Cortex of kidney (tissue), 1 donor: Measurements from ENCODE around the gene CNTN5.

Experiments
- DNase-seq: peaks from one replicate; lab custom pipeline; 2025; lab: John Stamatoyannopoulos, UW

CNTN5 gene

DNA sequence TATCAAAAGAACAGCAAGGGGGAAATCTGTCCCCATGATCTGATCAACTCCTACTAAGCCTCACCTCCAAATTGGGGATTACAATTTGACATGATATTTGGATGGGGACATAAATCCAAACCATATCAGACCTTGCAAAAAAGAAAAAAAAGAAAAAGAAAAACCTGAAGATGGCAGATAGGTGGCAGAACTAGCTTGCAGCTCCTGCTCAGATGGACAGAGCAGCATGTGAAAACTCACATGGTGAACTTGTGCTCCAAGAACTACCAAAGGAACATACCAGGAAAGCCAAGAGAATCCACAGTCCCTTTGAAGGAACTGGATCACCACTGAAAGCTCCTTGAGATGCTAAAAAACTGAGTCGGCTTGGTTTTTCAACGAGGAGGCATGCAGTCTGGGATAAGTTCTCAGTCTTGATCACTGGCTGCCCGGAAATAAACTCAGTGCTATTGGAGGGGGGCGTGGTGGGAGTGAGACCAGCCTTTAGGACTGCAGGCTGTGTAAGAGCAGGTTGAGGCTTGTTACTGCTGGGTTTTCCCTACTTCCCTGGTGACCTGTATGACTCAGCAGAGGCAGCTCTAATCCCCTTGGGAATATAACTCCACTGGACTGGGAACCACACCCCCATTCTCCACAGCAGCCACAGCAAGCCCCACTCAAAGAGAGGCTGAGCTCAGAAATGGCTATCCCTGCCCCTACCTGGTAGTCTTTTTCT lies 1308.0 kb downstream of the CNTN5 start:
- DNase-seq, result no peak

DNA sequence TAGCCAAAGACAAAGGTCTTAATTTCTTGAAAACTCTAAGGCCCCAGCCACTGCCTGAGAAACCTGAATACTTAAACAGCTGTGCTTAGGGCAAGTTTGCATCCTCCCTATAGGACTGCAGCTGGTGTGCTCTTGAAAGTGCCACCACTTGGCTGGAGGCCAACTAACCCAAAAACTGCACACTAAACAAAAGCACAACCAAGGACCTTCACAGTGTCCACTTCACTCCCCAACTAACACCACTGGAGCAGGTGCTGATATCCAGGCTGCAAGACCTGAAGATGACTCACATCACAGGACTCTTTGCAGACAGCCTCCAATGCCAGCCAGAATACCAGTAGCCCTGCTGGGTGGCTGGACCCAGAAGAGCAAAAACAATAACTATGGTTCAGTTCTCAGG lies 1308.6 kb downstream of the CNTN5 start:
- no peak for DNase-seq

DNA sequence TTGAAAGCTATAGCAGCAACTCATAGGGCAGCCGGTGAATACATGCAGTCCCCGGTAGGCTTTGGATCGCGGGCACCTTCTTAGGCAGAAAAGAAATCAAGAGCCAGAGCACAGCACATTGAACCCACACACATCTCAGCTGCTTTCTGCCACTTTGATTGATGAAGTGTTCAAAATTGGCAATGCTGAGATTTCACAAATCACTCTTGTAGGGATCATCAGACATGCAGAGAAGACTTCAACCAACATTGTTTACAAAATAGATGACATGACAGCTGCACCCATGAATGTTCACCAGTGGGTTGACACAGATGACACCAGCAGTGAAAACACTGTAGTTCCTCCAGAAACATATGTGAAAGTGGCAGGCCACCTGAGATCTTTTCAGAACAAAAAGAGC lies 1316.1 kb downstream of the CNTN5 start:
- no peak for DNase-seq

DNA sequence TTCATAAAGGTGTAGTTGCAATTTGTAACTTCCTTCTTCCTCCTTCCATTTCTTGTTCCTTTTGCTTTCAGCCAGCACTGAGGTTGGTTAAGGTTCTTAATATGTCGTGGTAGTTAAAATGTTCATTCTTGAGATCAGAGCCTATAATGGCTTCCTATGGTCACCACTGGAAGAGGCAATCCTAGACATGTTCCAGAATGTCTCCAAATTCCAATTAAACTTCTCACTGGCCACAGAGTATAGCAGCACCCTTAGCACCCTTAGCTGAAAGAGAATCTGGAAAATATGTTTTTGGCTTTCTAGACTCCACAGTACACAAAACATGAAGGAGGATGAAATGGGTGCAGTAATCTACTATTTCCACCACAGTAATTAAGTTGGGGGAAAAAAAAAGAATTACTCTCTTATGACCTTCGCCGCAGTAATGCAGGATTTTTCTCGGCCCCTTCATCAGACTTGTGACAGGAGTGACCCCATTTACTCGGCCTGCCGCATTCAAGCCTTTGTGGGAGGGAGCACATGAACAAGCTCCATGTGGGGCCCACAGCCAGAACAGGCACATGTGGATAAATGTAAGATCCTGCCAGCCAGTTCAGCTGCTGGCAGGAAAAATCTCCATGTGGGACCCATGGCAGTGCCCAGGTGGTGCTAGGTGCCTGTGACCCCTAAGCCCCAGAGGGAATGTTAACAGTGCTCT lies 1317.5 kb downstream of the CNTN5 start:
- no peak for DNase-seq

DNA sequence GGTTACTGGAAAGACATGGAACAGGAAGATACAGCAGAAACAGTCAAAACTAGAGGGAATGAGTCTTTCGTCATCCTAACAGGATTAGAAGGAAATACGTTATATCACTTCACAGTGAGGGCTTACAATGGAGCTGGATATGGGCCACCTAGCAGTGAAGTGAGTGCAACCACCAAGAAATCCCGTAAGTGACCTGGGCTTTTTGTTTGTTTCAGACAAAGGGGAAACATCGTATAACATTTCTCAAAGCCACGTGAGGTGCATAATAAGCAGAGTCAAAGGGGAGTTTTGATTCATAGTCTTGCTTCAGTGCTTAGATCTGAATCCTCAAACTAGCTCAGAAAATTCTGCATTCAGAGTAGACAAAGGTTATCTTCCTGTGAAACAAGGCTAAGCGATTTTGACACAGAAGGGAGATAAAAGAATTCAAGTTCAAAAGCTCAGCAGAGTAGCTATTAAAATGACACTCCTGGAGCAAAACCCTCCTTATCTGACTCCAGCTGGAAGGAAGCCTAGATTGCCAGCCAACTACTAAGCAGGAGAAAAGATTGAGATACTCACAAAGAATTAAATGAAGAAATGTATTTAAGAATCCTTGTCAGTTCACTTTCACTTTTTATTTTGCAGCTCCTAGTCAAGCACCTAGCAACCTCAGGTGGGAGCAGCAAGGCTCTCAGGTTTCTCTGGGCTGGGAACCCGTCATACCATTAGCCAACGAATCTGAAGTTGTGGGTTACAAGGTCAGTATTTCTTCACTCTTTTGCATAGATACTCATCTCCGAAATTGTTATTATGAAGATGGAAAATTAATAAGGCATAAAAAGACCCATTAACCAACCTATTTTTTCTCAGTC lies 1319.9 kb downstream of the CNTN5 start:
- no peak for DNase-seq

DNA sequence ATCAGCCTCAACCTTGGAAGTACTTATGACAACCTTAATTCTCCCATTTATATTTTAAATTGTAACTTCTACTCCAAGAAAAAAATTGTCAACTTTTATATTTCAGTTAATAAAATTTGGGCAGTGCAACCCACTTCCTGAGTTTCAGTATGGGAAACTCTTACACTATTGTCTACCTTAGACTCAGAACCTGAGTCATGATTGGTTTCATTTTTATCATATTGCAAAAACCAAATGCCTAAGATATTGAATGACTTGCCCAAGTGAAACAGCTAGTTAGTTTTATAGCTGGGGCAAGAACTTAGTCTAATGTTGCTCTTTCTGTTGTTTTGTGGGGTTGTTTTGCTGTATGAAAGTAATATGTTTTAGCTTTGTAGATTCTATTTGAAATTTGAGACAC lies 1332.3 kb downstream of the CNTN5 start:
- DNase-seq, result no peak

DNA sequence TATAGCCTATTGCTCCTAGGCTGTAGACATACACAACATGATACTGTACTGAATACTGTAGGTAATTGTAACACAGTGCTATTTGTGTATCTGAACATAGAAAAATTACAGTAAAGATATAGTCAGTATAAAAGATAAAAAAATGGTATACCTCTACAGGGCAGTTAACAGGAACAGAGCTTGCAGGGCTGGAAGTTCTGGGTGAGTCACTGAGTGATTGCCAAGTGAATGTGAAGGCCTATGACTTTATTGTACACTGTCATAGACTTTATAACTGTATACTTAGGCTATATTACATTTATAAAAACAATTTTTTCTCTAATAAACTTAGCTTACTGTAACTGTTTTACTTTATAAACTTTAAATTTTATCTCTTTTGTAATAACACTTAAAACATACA lies 1334.0 kb downstream of the CNTN5 start:
- no peak for DNase-seq

DNA sequence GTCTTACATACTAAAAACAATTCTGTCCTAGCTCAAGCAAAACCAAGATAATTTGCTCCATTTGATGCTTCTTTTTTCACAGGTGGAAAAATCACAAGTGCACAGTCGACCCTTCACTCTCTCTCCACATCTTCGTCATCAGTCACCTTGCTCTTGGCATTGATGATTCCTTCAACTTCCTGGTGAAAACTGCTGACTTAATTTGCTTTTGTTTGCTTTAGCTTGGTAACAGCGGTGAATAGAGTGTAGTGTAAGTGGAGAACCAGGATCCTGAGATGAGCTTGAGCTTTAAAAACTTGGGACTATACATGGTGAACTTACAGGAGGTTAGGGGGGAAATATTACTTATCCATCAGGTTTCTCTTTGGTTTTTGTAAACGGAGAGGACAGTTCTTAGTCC lies 1335.3 kb downstream of the CNTN5 start:
- no peak for DNase-seq

DNA sequence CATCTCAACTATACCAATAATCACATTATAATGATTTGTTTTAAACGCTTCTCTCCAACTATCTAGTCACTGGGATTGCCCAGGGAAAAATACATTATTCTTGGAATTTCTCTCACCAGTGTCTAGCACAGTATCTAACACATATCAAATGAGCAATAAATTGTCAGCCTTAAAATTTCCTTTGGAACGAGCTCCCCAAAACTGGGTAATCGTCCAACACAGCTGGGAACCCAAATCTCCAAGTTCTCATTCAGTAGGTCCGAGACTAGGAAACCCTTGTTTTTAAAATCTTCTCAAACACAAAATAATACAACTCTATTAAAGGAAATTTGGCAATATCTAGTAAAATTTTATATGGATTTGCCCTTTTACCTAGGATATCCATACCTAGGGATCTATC lies 1338.5 kb downstream of the CNTN5 start:
- DNase-seq, result no peak

DNA sequence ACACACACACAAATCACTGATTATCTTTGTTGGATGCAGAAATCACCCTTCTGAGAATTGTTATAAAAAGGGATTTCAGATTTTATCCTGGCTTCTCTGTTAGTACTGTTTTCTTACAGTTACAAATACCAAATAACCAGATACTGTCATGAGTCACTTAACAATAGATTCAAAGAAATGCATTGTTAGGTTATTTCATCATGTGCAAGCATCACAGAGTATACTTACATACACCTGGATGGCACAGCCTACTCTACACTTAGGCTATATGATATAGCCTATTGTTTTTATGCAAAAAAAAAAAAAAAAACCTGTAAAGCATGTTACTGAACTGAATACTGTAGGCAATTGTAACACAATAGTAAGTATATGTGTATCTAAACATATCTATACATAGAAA lies 1347.1 kb downstream of the CNTN5 start:
- no peak for DNase-seq

DNA sequence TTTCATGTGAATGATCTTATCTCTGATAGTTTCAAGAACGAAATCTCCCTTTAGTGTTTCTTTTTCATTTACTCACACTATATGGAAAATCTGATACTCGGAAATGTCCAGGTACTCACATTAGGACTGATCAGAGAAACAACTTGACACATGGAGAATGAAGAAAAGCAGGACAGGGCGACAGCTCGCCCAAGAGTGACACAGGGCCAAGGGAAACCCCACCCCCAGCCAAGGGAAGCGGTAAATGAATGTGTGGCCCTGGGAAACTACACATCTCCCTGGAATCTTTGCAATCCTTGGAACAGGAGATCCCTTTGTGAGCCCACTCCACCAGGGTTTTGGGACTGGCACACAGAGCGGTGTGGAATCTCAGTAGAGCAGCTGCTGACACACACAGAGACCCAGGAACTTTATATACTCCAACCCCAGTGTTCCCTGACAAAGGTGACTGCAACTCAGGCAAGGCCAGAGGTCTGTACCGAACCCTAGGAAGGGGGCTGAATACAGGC lies 1362.7 kb downstream of the CNTN5 start:
- DNase-seq, result no peak

DNA sequence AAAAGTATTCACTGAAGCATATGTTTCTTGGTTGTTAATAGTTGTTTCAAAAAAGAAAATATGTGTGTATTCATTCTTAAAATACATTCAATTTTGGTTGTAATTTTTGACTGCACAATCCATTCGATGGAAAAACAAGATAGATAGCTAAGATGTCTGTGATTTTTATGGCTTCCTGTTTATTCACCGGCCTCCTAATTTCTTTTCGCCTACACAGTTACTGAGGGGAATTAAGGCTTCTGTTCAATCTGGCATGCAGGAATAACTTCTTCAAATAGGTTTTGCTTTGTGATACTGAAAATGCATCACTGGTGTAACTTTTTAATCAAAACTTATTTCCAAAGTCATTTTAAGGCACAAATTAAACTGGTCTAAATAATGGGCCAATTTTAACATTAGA lies 1375.5 kb downstream of the CNTN5 start:
- DNase-seq, result no peak

DNA sequence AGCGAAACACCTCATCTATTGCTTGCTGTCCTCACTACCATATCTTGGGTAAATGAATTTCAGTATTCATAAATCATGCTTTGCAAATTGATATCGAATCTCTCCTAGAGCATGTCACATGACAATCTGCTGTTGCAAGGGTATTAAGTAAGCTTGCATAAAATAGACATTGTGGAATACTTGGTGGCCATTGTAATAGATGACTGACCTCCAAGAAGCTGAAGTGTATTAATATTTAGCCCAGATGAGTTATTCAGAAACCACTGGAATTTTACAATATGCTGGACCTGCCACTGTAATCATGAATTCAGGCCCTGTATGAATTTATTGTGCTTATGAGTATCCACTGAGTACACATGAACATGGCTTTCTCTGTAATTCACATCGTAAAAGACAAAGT lies 1376.7 kb downstream of the CNTN5 start:
- DNase-seq, result no peak

DNA sequence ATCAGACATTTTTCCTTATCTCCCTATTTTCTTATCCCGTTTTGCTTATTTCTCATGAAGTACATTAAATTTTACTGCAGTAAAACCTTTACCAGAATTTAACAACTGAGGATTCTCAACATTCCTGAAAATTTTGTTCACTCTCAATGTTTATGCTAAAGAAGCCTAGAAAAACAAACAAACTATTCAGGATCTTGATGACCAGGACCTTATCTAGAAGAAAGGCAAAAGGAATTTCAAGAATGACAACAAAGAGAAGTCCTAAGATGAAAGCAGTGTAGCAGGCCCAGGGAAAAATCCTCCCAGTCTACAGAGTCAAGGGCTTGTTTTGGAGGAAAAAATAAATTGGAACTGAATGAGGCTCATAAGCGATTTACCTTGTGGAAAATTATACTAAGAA lies 1383.1 kb downstream of the CNTN5 start:
- DNase-seq, result no peak

DNA sequence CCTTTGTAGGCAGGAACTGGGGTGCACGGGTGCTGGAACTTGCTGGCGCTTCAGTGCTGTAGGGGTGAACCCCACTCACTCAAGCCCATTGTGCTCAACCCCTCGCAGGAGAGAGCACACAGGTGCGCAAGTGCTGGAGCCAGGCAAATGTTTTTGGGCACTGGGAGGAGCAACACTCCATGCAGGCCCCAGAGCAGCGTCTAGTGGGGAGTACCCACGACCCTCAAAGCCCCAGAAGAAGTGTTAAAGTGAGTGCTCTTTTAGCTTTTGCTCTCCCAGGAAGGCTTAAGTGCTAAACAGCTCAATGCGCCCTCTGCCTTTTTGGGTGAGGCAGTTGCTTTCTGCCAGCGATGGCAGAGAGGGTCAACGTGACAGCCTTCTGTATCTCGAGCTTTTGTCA lies 1384.2 kb downstream of the CNTN5 start:
- DNase-seq, result no peak
